ENCODE measurements around the gene HPCAL1.
A peak's percentile ranks its signal among the peaks of the same experiment; 100 is the strongest.

HPCAL1 gene

DNA sequence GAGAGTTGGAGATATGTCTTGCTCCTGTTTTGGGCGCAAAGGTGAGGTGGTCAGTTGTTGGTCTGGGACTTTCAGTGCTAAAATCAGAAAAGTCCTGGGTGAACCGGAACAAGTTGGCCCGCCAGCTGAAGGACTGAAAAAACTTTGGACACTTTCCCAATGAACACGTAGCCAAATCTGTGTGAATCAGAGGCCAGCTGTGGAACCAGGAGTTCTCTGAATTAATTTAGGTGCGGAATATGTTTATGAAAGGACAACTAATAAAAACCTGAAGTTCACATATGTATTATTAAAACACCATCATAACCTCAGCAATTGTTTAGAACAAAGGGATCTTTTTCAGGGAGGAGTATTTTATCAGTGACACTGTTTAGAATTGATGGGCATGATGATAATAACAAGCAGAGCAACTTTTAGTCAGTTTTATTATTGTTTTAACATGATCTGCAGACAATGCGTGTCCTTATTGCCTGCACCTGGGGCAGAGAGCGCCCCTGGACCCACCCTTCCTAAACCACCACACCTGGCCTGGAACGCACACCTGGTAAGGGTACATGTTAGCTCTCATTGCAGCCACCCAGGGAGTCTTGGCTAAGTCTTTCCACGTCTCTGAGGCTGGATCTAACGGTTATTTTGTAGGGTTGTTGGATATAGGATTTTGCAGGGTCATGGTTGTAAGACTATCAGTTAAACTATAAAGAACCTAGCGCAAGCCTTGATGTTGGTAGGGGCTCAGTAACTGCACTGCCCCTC, 155.3 kb downstream of the HPCAL1 start:
- in situ Hi-C loops (cut with MboI; ENCODE audit: low sequenced_read_pairs), result no loop called here
- Histone ChIP-seq H3K4me1 (no peaks in the 10 kb centered on the region), H3K36me3 (replicated peaks) (no peaks in the 10 kb centered on the region), H3K4me3 (no peak overlapping the region), H3K27me3 (ENCODE audit: low read depth) (no peaks in the 10 kb centered on the region), H3K9me3 (no peaks in the 10 kb centered on the region)
- DNase-seq (ENCODE audit: low spot score in 2 of 2), result no peak

DNA sequence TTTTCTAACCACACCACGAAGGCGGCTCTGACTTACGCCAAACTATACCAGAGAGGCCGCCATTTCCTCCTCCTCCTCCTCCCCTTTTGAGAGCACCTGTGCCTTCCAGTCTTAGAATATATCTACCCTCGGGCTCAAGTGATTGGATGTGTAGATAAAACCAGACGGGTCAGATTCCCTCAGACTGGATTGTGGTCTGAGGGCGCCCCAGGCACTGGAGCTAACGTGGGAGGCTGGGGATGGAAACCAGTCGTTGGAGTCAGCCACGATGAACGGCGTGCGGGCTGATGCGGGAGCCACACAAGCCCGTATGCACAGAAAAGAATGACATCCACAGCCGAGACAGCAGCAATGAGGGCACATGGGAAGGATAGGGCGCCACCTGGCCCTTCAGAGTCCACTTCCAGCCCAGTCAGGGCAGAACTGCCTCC, 157.7 kb downstream of the HPCAL1 start:
- no peak for DNase-seq (ENCODE audit: low spot score in 2 of 2)
- Histone ChIP-seq H3K27me3 (ENCODE audit: low read depth) (no peaks in the 10 kb centered on the region), H3K36me3 (replicated peaks) (no peaks in the 10 kb centered on the region), H3K4me1 (no peaks in the 10 kb centered on the region), H3K9me3 (no peaks in the 10 kb centered on the region), H3K4me3 (no peak overlapping the region)
- in situ Hi-C loops (cut with MboI; ENCODE audit: low sequenced_read_pairs), result no loop called here

DNA sequence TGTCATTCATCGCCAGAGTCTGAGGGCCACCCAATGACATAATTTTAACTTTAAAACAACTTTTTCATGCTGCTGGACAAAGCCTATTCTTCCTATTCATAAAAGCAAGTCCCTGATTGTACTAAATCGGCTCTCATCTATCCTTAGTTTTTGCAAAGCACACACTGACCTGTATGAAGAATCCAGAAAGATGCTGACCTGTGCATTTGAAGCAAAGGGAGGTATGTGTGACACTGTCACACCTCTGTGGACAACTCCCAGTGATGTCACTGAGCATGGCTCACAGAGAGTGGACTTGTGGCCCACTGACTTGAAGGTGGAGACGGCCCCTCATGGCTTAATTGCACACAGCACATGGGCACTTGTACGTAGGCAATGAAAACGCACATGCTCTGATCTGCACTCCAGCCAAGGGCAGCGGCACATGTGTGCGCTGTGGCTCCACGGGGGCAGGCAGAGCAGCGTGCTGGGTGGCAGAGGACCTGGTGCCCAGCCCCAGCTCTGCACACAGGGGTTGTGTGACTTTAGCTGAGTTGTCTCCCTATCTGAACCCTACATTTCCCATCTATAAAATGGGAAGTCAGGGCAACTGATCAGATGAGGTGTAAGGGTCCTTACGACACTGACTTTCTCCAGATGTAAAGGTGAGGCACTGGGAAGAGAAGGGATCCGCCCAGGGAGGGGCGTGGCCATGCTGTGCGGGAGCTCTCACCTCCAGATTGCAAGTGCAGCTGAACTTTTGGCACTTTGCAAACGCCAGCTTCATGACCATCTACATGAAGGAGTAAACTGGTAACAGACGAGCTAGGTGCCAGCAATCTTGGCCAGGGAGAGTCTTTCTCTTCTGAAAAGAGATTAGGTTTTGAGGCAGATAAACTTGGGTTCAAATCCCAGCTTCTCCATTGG, 159.7 kb downstream of the HPCAL1 start:
- Histone ChIP-seq H3K36me3 (replicated peaks) (no peaks in the 10 kb centered on the region), H3K4me3 (no peak overlapping the region), H3K27me3 (ENCODE audit: low read depth) (no peaks in the 10 kb centered on the region), H3K9me3 (no peaks in the 10 kb centered on the region), H3K4me1 (no peaks in the 10 kb centered on the region)
- DNase-seq (ENCODE audit: low spot score in 2 of 2), result no peak
- in situ Hi-C loops (cut with MboI; ENCODE audit: low sequenced_read_pairs), result no loop called here

GRCh38 chr2:10465910-10466309, 163.2 kb downstream of the HPCAL1 start:
- H3K9me3 ChIP-seq, result no peaks in the 10 kb centered on the region
- in situ Hi-C loops (cut with MboI; ENCODE audit: low sequenced_read_pairs), result no loop called here

DNA sequence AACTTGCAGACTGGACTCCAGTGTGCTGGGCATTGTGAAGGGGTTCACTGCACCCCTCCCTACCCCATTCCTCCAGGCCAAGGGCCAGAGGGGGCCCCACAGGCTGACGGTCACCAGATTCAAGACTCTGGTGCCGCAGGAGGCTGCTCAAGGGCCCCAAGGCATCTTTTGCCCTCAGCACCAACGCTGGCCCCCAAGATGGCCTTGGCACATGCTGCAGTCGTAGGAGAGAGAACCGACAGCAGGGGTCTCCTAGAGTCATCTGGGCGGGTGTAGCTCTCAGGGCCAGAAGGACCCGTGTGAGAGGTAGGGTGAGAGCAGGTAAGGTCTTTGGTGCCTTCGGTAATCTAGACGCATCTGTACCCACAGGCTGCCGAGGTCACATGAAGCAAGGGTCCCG, 164.1 kb downstream of the HPCAL1 start:
- no peaks in the 10 kb centered on the region for H3K9me3 ChIP-seq
- no peaks in the 10 kb centered on the region for H3K4me1 ChIP-seq
- H3K4me3 ChIP-seq, result no peak overlapping the region
- no peaks in the 10 kb centered on the region for H3K27me3 ChIP-seq (ENCODE audit: low read depth)
- no peak for DNase-seq (ENCODE audit: low spot score in 2 of 2)
- in situ Hi-C loops (cut with MboI; ENCODE audit: low sequenced_read_pairs), result no loop called here
- H3K36me3 ChIP-seq (replicated peaks), result no peaks in the 10 kb centered on the region

More at GRCh38 chr2:10465910-10466309, 163.2 kb downstream of the HPCAL1 start:
- Histone ChIP-seq H3K27me3 (ENCODE audit: low read depth) (no peaks in the 10 kb centered on the region), H3K4me1 (no peaks in the 10 kb centered on the region), H3K36me3 (replicated peaks) (no peaks in the 10 kb centered on the region), H3K4me3 (no peak overlapping the region)
- no peak for DNase-seq (ENCODE audit: low spot score in 2 of 2)

GRCh38 chr2:10467401-10467800, 164.7 kb downstream of the HPCAL1 start:
- Histone ChIP-seq H3K4me1 (no peaks in the 10 kb centered on the region), H3K4me3 (no peak overlapping the region), H3K9me3 (no peaks in the 10 kb centered on the region), H3K27me3 (ENCODE audit: low read depth) (no peaks in the 10 kb centered on the region), H3K36me3 (replicated peaks) (no peaks in the 10 kb centered on the region)
- no peak for DNase-seq (ENCODE audit: low spot score in 2 of 2)
- in situ Hi-C loops (cut with MboI; ENCODE audit: low sequenced_read_pairs), result no loop called here

- Histone ChIP-seq H3K9me3 (no peaks in the 10 kb centered on the region), H3K27me3 (ENCODE audit: low read depth) (no peaks in the 10 kb centered on the region), H3K36me3 (replicated peaks) (no peaks in the 10 kb centered on the region), H3K4me3 (no peak overlapping the region), H3K4me1 (no peaks in the 10 kb centered on the region)
- no peak for DNase-seq (ENCODE audit: low spot score in 2 of 2)
- in situ Hi-C loops (cut with MboI; ENCODE audit: low sequenced_read_pairs), result no loop called here
Measured at GRCh38 chr2:10469301-10469700, 166.6 kb downstream of the HPCAL1 start.

GRCh38 chr2:10469955-10470608, 167.4 kb downstream of the HPCAL1 start:
- Histone ChIP-seq H3K27me3 (ENCODE audit: low read depth) (no peaks in the 10 kb centered on the region), H3K36me3 (replicated peaks) (no peaks in the 10 kb centered on the region), H3K9me3 (no peaks in the 10 kb centered on the region), H3K4me3 (no peak overlapping the region), H3K4me1 (no peaks in the 10 kb centered on the region)
- in situ Hi-C loops (cut with MboI; ENCODE audit: low sequenced_read_pairs), result no loop called here
- DNase-seq (ENCODE audit: low spot score in 2 of 2), result no peak

DNA sequence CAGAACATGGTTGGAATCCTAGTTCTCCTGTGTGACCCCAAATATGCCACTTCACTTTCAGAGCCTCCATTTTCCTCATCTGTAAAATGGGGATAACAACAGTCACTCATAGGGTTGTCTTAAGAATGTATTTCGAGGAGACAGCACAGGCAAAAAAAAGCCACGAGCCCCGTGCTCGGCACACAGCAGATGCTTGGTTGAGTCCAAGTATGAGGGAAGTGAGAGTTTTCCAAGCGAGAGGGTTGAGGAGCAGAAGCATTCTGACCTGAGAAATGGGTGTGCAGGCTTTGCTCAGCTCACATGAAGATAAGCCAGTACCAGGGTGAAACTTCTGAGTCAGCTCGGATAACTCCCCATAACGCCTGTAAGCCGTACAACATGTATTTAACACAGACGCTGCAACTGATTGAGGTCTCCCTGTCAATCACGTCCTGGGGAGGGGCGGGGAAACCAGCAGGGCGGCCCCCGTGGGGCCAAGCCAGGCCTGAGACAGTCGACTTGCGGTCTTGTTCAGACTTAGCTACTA, 168.4 kb downstream of the HPCAL1 start:
- Histone ChIP-seq H3K4me1 (no peaks in the 10 kb centered on the region), H3K36me3 (replicated peaks) (no peaks in the 10 kb centered on the region), H3K9me3 (no peaks in the 10 kb centered on the region), H3K4me3 (no peak overlapping the region), H3K27me3 (ENCODE audit: low read depth) (no peaks in the 10 kb centered on the region)
- DNase-seq (ENCODE audit: low spot score in 2 of 2), result peak in 1 of 2 experiments; percentile 34
- in situ Hi-C loops (cut with MboI; ENCODE audit: low sequenced_read_pairs), result no loop called here

DNA sequence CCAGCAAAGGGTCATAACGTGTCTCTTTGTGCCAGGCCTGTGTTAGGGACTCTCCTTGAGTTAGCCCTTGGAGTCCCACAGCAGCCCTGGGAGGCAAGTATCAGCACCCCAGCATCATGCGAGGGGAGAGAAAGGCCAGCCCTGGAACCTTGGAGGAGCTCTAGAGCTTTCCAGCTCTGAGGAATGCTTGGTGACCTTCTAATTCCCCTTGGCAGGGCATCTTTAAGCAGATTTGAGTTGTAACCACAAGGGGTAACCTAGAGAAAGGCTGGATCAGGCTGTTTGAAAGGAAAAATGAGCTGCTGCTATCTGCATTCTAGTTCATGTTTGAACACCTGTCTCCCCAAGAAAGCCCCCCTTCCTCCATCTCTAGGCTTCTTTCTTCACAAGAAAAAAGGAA, 169.3 kb downstream of the HPCAL1 start:
- DNase-seq (ENCODE audit: low spot score in 2 of 2), result no peak
- H3K4me1 ChIP-seq, result no peaks in the 10 kb centered on the region
- H3K4me3 ChIP-seq, result no peak overlapping the region
- H3K27me3 ChIP-seq (ENCODE audit: low read depth), result no peaks in the 10 kb centered on the region
- no peaks in the 10 kb centered on the region for H3K9me3 ChIP-seq
- no peaks in the 10 kb centered on the region for H3K36me3 ChIP-seq (replicated peaks)
- in situ Hi-C loops (cut with MboI; ENCODE audit: low sequenced_read_pairs), result no loop called here

GRCh38 chr2:10473121-10473756, 170.5 kb downstream of the HPCAL1 start:
- Histone ChIP-seq H3K4me1 (no peaks in the 10 kb centered on the region), H3K9me3 (no peaks in the 10 kb centered on the region), H3K4me3 (no peak overlapping the region), H3K36me3 (replicated peaks) (no peaks in the 10 kb centered on the region), H3K27me3 (ENCODE audit: low read depth) (no peaks in the 10 kb centered on the region)
- DNase-seq (ENCODE audit: low spot score in 2 of 2), result no peak
- in situ Hi-C loops (cut with MboI; ENCODE audit: low sequenced_read_pairs), result no loop called here

DNA sequence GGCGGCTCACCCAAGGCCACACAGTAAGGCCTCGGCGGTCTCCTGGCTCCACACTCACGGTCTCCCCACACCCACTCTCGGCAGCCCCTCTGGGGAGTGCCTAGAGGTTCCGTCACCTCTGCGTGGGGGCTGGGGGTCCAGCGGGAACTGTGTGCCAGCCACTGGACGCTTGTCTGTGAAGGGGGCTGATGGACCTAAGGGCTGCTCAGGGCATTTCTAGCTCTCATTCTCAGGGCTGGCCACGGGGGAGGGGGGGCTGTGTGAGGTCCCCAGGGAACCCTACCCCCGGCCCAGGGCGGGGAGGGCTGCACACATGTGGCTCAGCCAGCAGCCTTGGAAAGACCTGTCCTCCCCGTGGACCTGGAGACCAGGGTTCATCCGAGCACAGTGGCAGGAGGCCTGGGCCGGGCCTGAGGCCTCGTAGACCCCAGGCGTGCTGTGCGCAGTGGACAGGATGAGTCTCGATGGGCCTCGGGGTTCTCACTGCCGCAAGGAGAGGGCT, 172.6 kb downstream of the HPCAL1 start:
- in situ Hi-C loops (cut with MboI; ENCODE audit: low sequenced_read_pairs), result no loop called here

More for the DNA sequence above, 172.6 kb downstream of the HPCAL1 start:
- Histone ChIP-seq H3K36me3 (replicated peaks) (no peaks in the 10 kb centered on the region), H3K4me3 (no peak overlapping the region), H3K9me3 (no peaks in the 10 kb centered on the region), H3K27me3 (ENCODE audit: low read depth) (no peaks in the 10 kb centered on the region), H3K4me1 (no peaks in the 10 kb centered on the region)
- no peak for DNase-seq (ENCODE audit: low spot score in 2 of 2)
